ENCODE results near the gene TEAD3.

GRCh38 chr6:35541836-35542235 is 45.0 kb upstream of the TEAD3 start:
- no peak for TF ChIP-seq GATA1 (IDR thresholded peaks at IDR 0.05; ENCODE audit: low read depth, low read length)
- TF ChIP-seq POLR2A (IDR thresholded peaks at IDR 0.05; ENCODE audit: low read length), result no peak

Measured in erythroblast (primary cell).